ENCODE results near the gene LRPAP1.

GRCh38 chr4:3572363-3572762, 40.1 kb upstream of the LRPAP1 start:
- TF ChIP-seq USF2 (CRISPR knock-in tag; IDR thresholded peaks at IDR 0.05) (no peak), CTCF (IDR thresholded peaks at IDR 0.05) (no peak), JUN (CRISPR knock-in tag; IDR thresholded peaks at IDR 0.05) (no peak), IRF1 (CRISPR knock-in tag; IDR thresholded peaks at IDR 0.05) (no peak), E2F1 (CRISPR knock-in tag; IDR thresholded peaks at IDR 0.05) (no peak), ESRRA (CRISPR knock-in tag; IDR thresholded peaks at IDR 0.05; ENCODE audit: borderline replicate concordance) (no peak), TP53 (CRISPR knock-in tag; IDR thresholded peaks at IDR 0.05) (no peak), ATF2 (CRISPR knock-in tag; IDR thresholded peaks at IDR 0.05; ENCODE audit: borderline replicate concordance, low read depth) (no peak), MAX (CRISPR knock-in tag; IDR thresholded peaks at IDR 0.05) (no peak), CREB1 (CRISPR knock-in tag; IDR thresholded peaks at IDR 0.05) (no peak), FOXJ3 (CRISPR knock-in tag; IDR thresholded peaks at IDR 0.05; ENCODE audit: borderline replicate concordance) (no peak)
